ENCODE measurements around the gene TMEM63C.

- no peak for TF ChIP-seq CTCF (IDR thresholded peaks at IDR 0.05; ENCODE audit: poor library complexity, severe bottlenecking)
- no peak for TF ChIP-seq RAD21 (conservative IDR thresholded peaks at IDR 0.05)
- no peak for TF ChIP-seq POLR2AphosphoS5 (IDR thresholded peaks at IDR 0.05)
- TF ChIP-seq TAF1 (IDR thresholded peaks at IDR 0.05; ENCODE audit: low read depth) = no peak
- no peak for TF ChIP-seq SMC3 (conservative IDR thresholded peaks at IDR 0.05; ENCODE audit: poor library complexity)
- no peak for TF ChIP-seq EZH2 (IDR thresholded peaks at IDR 0.05; ENCODE audit: borderline replicate concordance, insufficient read depth, low read length, poor library complexity, severe bottlenecking)
- TF ChIP-seq EP300 (conservative IDR thresholded peaks at IDR 0.05; ENCODE audit: poor library complexity, severe bottlenecking) = no peak
- no peak for TF ChIP-seq MXI1 (conservative IDR thresholded peaks at IDR 0.05; ENCODE audit: poor library complexity, severe bottlenecking)
These were observed 83.0 kb downstream of the TMEM63C start for GRCh38 chr14:77264466-77265186.

All from neural cell (in vitro differentiated cells).